Lung microvascular endothelial cell (primary cell): ENCODE data around the gene TMEM209. TPM values are rescaled to one million over a fixed set of nuclear protein-coding genes. Genes with fewer than 3 reads are reported as not detected.
"Not testable (repeated sequence)": the region's sequence is repeated elsewhere in the genome, so short reads cannot be mapped to it uniquely, and the experiment has no call there.

Source experiments
- DNase-seq, 2 donors: peaks; one replicate each; pipeline versions ENCODE4 v3.0.0 to v3.0.0-alpha.2; 2010; ENCODE audit warnings: low read depth in 2 of 2
- total RNA-seq: library from RNA; depleted of rRNA; stranded (reverse); fragments of >200 nt; gene quantifications from 2 replicates; pipeline ENCODE4 v1.2.1, GENCODE V29; 2014

TMEM209 gene
- total RNA-seq, 1 donor from 2014 or later = 5.4 TPM

- DNase-seq = no peak
These were observed 43.0 kb downstream of the TMEM209 start for GRCh38 chr7:130162196-130162595.

- DNase-seq = no peak
These were observed 44.8 kb downstream of the TMEM209 start for GRCh38 chr7:130160455-130160854.

- no peak for DNase-seq
These were observed 45.2 kb downstream of the TMEM209 start for GRCh38 chr7:130160023-130160422.

- DNase-seq = no peak
These were observed 47.5 kb downstream of the TMEM209 start for GRCh38 chr7:130157700-130158099.

GRCh38 chr7:130156140-130156539 lies 49.1 kb downstream of the TMEM209 start:
- DNase-seq = no peak

GRCh38 chr7:130154501-130155317 lies 50.5 kb downstream of the TMEM209 start:
- DNase-seq = no peak

- no peak for DNase-seq
These were observed 51.1 kb downstream of the TMEM209 start for GRCh38 chr7:130154131-130154500.

GRCh38 chr7:130153211-130153908 lies 51.8 kb downstream of the TMEM209 start:
- no peak for DNase-seq

GRCh38 chr7:130152493-130153210 lies 52.6 kb downstream of the TMEM209 start:
- DNase-seq = no peak

GRCh38 chr7:130151591-130152492 lies 53.4 kb downstream of the TMEM209 start:
- DNase-seq = no peak

- DNase-seq = no peak
These were observed 54.6 kb downstream of the TMEM209 start for GRCh38 chr7:130150587-130150986.

GRCh38 chr7:130149281-130150139 lies 55.7 kb downstream of the TMEM209 start:
- DNase-seq = no peak

- peak in 1 of 2 donors; percentile 69 for DNase-seq
These were observed 56.6 kb downstream of the TMEM209 start for GRCh38 chr7:130148561-130148960.

GRCh38 chr7:130147710-130148325 lies 57.4 kb downstream of the TMEM209 start:
- DNase-seq = no peak

GRCh38 chr7:130146693-130147405 lies 58.4 kb downstream of the TMEM209 start:
- no peak for DNase-seq

GRCh38 chr7:130146142-130146541 lies 59.1 kb downstream of the TMEM209 start:
- not testable (repeated sequence) for DNase-seq

- no peak for DNase-seq
These were observed 59.6 kb downstream of the TMEM209 start for GRCh38 chr7:130145424-130146100.
